K562 (cell line): ENCODE measurements around the gene IL20. TPM values are rescaled to one million over a fixed set of nuclear protein-coding genes. Genes with fewer than 3 reads are reported as not detected.

Experiments
- ASH1L ChIP-seq: fragments of 450-650 bp; IDR thresholded peaks from 2 replicates; pipeline ENCODE4 v1.6.1; 2018; ENCODE audit warnings: borderline replicate concordance, mild to moderate bottlenecking, low read depth; ENCODE audit not compliant: partially characterized antibody
- BCL6 ChIP-seq: fragments of 250-450 bp; sonication (Bioruptor Pico); IDR thresholded peaks from 2 replicates; pipeline ENCODE4 v1.4.0; 2020
- BHLHE40 ChIP-seq: IDR thresholded peaks from 2 replicates; pipeline ENCODE4 v1.6.1; 2011; ENCODE audit warnings: low read length, improper control_type of control experiment
- CTBP1 ChIP-seq: fragments of 450-650 bp; IDR thresholded peaks from 2 replicates; pipeline ENCODE4 v1.6.1; 2016; ENCODE audit warnings: borderline replicate concordance
- ETS1 ChIP-seq: conservative IDR thresholded peaks from 2 replicates; pipeline ENCODE4 v1.6.1; 2011; ENCODE audit warnings: low read depth, mild to moderate bottlenecking, low read length; ENCODE audit not compliant: control insufficient read depth
- GABPA ChIP-seq: fragments of 200-800 bp; sonication (Bioruptor generic); conservative IDR thresholded peaks from 2 replicates; pipeline ENCODE4 v1.6.1; 2016; ENCODE audit warnings: low read depth, missing genetic modification characterization, missing compliant biosample characterization
- MAFG ChIP-seq: fragments of 450-650 bp; conservative IDR thresholded peaks from 2 replicates; pipeline ENCODE4 v1.6.1; 2016; ENCODE audit warnings: missing genetic modification characterization, missing compliant biosample characterization
- MITF ChIP-seq: IDR thresholded peaks from 2 replicates; pipeline ENCODE4 v1.6.1; 2014; ENCODE audit warnings: antibody characterized with exemption
- NKRF ChIP-seq: fragments of 450-650 bp; IDR thresholded peaks from 2 replicates; pipeline ENCODE4 v1.6.1; 2016; ENCODE audit warnings: borderline replicate concordance
- SMAD1 ChIP-seq: fragments of 150-350 bp; IDR thresholded peaks from 2 replicates; pipeline ENCODE4 v1.6.1; 2014; ENCODE audit warnings: low read length, low read depth; ENCODE audit not compliant: partially characterized antibody
- SNRNP70 ChIP-seq: fragments of 200-400 bp; formaldehyde crosslinking; optimal IDR thresholded peaks from 2 replicates; pipeline ENCODE3; 2017; ENCODE audit warnings: low read depth, low read length
- ZHX1 ChIP-seq: fragments of 150-350 bp; conservative IDR thresholded peaks from 2 replicates; pipeline ENCODE4 v1.6.1; 2014; ENCODE audit warnings: low read length
- ZNF511 ChIP-seq: sonication (generic); formaldehyde crosslinking; IDR thresholded peaks from 2 replicates; pipeline ENCODE4 v1.8.0; 2022; ENCODE audit warnings: mild to moderate bottlenecking, missing genetic modification reagents
- ZNF695 ChIP-seq: fragments of 450-650 bp; formaldehyde crosslinking; IDR thresholded peaks from 2 replicates; pipeline ENCODE4 v1.4.0; 2020; ENCODE audit warnings: mild to moderate bottlenecking, moderate library complexity
- ZNF76 ChIP-seq: fragments of 250-450 bp; sonication (Bioruptor Pico); IDR thresholded peaks from 2 replicates; pipeline ENCODE4 v1.4.0; 2020; ENCODE audit warnings: mild to moderate bottlenecking, moderate library complexity, borderline replicate concordance
- polyA plus RNA-seq, 8 experiments: library from polyadenylated mRNA; depleted of rRNA in 4 of 8; stranded (reverse) in 5 of 8; unstranded in 3 of 8; fragments of >200 nt; fragmentation: Nextera tagmentation in 2 of 8; fragmentation: Illumina TruSeq in 1 of 8; extraction: Ambion mirVana in 2 of 8; extraction: Trizol in 1 of 8; gene quantifications; 2 replicates each; pipeline versions ENCODE4 v1.2.1 to v1.2.3, GENCODE V29; 2011 to 2014; ENCODE audit warnings: inconsistent platforms in 1 of 8, missing spikeins in 1 of 8
- total RNA-seq, 7 experiments: library from RNA; depleted of rRNA in 6 of 7; stranded (reverse); fragments of >200 nt in 6 of 7; fragmentation: Illumina TruSeq in 2 of 7; extraction: Trizol in 2 of 7; gene quantifications; 2 replicates each; pipeline versions ENCODE4 v1.2.1 to v1.2.3, GENCODE V29; 2011 to 2021; ENCODE audit warnings: low replicate concordance in 1 of 7
- TF ChIP-seq, protein P1 (sequence below): sonication (generic); formaldehyde crosslinking; IDR thresholded peaks from 2 replicates; pipeline ENCODE4 v1.5.0; 2020; ENCODE audit warnings: missing genetic modification reagents

IL20 gene
- total and polyA plus RNA-seq, 9 of the 15 experiments (the other 6 are each of a cell fraction or from before 2014, with no cell fraction given), result not detected

DNA sequence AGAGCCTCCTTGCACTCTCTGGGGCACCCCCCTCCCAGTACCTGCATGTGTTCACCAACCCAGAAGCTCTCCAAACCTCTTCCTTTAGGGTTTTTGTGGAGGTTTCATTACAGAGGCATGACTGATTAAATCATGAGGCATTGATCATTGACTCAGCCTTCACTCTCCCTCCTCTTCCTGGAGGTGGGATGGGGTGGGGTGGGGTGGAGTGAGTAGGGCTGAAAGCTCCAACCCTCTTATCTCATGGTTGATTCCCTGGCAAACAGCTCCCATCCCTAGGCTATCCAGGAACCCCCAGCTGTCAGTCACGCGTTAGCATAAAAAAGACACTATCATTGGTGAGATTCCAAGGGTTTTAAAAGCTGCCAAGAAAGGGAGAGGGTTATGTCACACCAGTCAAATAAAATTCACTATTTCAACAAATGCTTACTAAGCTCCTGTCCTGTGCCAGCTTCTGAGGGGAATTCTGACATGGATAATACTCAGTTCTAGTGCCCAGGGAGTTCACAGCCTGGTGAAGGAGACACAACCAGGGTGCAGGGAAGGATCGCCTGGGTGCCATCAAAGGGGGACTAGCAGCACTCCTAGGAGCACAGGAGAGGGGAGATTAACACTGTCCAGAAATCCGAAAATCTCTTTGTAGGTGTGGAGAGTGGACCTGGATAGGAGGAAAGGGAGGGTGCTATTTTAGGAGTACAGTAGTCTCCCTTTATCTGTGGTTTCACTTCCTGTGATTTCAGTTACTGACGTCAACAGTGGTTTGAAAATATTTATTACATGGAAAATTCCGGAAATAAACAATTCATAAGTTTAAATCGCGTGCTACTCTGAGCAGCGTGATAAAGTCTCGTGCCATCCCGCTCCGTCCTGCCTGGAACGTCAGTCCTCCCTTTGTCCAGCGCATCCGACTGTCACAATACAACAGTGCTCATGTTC is 25.0 kb downstream of the IL20 start (continued):
- TF ChIP-seq ZHX1 (no peak), NKRF (no peak), ZNF511 (CRISPR knock-in tag) (no peak), MITF (no peak), SMAD1 (no peak), ETS1 (no peak), BHLHE40 (peak; percentile 84), ASH1L (no peak), SNRNP70 (no peak), ZNF695 (CRISPR knock-in tag) (no peak), ZNF76 (CRISPR knock-in tag) (no peak), MAFG (tag) (no peak), CTBP1 (no peak), BCL6 (CRISPR knock-in tag) (no peak), GABPA (tag) (peak; percentile 74)
- TF ChIP-seq, protein P1, sequence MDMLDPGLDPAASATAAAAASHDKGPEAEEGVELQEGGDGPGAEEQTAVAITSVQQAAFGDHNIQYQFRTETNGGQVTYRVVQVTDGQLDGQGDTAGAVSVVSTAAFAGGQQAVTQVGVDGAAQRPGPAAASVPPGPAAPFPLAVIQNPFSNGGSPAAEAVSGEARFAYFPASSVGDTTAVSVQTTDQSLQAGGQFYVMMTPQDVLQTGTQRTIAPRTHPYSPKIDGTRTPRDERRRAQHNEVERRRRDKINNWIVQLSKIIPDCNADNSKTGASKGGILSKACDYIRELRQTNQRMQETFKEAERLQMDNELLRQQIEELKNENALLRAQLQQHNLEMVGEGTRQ, result no peak
